HG02870 (cell line): ENCODE results near the gene KIAA1210.
A peak's percentile ranks its signal among the peaks of the same experiment; 100 is the strongest.

Experiments
- ATAC-seq: cut with Tn5 transposase; IDR thresholded peaks from one replicate; pipeline ENCODE4 v1.9.1; 2021; ENCODE audit warnings: mild to moderate bottlenecking, moderate library complexity; ENCODE audit not compliant: unreplicated experiment

Gene KIAA1210

DNA sequence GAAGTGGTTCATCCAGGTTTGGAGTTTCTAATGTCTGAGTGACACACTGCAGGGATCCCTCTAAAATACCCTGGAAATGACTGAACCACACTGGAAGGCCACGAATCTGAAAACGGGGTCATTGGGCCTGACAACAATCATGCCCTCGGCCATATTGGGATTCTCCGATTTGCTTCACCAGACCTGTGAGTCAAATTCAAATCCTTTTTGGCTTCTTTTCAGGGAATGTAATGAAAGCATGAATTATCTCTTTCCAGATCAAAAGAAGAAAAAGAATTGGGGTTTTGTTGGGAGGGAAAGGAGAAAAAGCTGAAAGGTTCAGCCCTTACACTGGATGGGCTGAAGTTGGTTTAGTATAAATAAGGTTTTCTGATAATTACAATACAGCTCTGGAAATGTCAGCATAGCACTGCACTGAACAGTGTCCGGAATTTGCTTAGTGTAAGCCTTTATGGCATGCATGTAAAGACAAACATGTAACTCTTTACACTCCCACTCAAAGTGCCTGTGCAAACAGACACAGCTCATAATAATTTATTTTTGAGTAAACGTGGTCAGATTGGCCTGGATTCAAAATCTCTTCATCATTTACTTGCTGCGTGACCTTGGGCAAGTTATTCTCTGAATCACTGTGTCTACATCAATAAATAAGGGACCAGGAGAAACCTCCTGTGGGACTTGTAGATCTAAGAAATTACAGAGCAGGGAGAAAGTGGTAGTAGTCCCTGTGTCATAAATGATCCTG lies 33.4 kb downstream of the KIAA1210 start:
- no peak for ATAC-seq

DNA sequence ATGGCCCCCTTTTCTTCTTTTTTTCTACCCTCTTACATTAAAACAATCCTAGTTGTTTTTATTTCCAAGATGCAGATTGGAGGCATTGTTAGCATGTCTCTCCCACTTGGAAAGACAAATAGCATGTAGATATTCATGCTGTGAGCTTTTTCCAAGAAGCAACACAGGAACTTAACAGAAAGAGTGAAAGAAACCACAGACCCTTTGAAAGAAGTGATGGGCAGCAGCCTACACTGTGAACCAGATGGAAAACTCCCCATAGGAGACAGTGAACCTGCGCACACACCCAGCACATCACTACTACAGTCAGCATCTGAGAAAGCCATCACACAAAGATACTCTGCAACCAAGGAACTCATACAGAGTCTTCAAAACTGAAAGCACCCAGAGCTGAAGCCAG lies 37.0 kb downstream of the KIAA1210 start:
- ATAC-seq = no peak

DNA sequence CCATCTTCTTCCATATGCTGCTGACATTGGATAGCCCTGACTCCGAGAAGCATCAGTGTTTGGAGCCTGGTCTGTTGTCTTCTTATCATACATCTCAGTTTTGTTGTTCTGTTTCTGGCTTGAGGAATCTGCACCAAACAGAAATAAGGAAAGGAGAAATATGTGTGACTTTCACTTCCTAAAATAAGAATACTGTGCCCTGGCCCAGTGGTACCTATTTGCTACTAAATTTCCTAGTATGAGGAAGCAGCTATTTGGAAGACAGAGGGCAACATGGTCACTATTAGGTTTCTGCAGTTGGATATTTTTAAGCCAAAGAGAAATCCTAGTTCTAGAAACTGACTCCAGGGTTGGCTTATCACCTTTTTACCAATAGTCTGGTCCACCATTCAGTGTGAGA lies 38.0 kb downstream of the KIAA1210 start:
- no peak for ATAC-seq

DNA sequence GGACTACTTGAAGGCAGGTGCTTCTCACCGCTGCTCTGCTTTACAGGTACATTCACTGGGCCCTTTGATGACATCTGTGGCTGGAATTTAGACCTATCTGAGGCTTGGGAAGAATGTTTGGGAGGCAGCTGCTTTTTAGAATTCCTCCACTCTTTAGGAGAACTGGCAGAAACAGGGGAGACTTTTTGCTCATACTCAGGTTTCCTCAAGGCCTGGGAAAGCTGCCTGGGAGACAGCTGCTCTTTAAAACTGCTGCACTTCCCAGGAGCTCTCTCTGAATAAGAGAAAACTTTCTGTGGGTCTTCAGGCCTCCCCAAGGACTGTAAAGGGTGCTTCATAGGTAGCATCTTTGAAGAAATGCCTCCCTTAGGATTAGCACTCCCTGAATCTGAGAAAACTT lies 40.5 kb downstream of the KIAA1210 start:
- ATAC-seq = no peak

DNA sequence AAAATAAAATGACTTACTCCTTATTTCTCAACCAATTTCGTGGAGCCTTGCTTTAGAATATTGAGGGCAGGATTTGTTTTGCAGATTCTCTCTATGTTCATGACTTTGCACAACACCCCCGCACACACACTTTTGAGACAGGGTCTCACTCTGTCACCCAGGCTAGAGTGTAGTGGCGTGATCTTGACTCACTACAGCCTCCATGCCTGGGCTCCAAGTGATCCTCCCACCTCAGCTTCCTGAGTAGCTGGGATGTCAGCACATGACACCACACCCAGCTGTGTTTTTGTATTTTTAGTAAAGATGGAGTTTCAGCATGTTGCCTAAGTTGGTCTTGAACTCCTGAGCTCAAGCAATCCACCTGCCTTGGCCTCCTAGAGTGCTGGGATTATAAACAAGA lies 42.8 kb downstream of the KIAA1210 start:
- no peak for ATAC-seq

DNA sequence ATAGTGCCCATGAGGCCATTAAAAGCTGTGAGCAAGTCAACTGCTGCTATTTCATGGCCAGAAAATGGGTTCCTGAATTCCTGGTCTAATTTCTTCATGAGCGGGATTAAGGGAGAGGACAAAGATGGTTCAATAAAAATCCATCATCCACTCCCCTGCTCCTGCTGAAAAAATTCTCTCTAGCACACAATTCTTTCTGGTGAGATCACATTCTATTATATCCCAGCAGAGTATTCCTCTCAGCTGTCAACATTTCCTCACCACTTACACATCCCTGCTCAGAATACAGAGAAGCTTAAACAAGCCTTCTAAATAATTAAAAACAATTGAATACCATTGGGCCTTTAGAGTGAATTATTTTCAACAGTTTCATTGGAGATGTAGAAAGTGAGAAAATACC lies 45.3 kb downstream of the KIAA1210 start:
- ATAC-seq = no peak

DNA sequence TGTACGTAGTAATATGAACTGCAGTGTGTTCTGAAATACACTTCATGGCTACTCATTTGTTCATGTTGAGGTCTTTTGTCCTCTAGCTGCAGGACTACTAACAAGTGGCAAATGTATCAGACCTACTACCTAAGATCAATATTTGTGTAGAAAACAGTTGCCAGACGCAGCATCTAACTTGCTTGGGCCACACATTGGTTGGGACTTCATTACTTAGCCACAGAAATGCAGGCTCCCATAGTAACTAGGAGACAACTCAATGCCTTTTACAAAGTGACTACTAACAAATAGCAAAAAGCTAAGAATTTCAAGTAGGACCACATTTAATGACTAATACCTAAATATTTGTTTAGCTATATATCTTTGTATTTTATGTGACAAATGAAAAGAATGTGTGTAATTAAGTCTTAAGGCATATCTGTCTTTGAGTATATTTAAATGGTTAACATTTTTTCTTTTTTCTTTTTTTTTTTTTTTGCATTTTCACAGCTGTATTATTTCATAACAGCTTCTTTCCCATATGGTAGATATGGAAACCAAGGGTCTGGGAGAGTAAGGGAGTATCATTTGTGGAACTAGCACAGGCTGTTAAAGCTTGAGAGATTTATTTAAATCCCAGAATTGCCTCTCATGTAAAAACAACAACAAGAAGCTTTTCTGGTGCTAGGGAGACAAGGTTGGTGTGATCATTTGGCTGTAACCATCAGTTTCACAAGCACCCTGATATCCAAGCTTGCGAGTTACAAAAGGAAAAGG lies 52.2 kb downstream of the KIAA1210 start:
- no peak for ATAC-seq

DNA sequence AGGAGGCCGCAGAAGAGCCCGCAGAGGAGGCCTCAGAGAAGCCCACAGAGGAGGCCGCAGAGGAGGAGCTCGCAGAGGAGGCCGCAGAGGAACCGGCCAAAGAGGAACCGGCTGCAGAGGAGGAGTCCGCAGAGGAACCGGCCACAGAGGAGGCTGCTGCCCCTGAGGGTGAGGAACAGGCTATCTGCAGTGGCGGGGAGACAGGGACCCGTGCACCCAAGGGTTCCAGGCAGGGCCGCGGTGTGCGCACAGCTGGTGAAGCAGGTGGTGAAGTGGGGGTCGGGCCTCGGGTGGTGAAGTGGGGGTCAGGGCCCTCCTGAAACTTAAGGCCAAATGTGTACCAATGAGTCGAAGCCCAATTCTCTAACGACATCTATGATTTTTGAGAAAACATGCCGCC lies 53.7 kb downstream of the KIAA1210 start:
- ATAC-seq = no peak

DNA sequence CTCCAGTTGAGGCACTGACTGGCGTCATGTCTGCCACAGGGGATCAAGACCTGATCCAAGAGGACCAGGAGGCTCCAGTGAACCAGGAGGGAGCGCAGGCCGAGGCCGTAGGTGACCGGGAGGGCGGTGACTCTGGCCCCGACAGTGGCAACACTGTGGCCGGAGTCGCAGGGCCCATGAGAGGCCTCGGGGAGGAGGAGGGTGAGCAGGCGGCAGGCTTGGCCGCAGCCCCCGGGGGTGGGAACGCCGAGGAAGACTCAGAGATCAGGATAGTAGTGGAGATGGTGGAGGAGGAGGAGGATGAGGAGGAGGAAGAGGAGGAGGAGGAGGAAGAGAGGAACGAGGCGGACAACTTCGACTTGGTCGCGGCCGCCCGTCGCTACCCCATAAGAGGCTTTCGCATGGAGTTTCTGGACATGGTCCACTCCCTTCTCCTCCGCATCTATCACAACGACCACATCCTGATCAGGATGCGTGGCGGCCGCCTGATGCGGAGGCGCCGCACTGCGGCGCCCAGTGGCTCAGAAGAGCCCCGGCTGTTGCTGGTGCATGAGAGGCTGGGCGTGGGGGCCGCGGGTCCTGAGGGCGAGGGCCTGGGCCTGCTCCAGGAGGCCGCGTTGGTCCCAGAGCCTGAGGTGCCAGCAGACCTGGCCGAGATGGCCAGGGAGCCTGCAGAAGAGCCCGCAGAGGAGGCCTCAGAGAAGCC lies 54.3 kb downstream of the KIAA1210 start:
- ATAC-seq = no peak

DNA sequence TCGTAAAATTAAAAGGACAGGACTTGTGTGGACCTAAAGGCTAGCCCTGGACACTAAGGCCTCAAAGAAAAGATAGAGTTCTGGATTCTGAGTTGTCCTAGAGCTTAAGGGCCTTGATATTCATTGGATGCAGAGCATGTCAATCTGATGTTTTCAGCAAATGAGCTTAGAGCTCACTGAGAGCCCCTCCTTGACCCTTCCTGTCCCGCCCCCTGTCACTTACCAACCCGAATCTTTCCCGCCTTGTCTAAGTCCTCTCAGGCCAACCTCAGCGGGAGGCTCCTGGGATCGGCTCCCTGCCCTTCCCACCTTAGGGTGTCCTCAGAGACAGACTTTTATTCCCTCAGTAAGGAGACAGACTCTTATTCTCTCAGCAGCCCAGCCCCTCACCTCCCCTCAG lies 54.9 kb downstream of the KIAA1210 start, which contains the start of gene CT47C1:
Gene CT47C1, plus strand, starts transcription at position 250 of the 400 bp plus-strand sequence. CDS start 233 bp downstream, outside the sequence.
- ATAC-seq = no peak

DNA sequence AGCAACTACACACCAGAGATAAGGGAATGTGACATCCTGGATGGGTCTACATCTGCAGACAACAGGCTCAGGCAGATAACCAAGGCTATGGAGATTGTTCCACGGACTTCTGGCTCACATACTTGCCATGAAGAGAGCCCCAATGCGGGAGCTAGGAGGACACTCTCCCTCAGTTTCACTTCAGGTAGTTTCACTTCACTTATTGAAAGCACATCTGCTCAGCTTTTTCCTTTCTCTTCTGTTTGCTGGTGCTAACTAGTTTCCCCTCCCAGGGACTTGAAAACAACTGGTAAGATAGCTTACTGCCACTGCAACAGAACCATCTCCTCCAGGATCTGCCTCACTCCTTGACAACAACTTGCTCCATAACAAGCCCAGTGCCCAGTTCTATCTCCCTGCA lies 56.2 kb downstream of the KIAA1210 start:
- ATAC-seq = peak; percentile 63

DNA sequence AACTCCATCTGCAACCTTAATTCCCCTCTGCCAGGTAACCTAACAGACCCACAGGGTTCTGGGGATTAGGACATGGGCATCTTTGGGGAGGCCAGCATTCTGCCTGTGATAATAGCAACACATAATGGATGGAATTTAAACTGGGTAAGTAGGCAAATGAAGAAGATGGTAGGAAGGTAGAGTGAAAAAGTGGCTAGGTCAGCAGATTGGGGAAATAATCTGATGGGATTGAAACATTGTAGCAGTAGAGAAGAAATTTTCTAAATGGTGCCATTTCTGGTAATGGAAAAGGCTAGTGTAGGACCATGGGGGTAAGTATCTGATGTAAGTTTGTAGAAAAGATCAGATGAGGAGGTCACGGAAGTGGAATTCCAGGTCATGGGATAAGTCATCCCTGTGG lies 57.9 kb downstream of the KIAA1210 start:
- ATAC-seq = no peak

DNA sequence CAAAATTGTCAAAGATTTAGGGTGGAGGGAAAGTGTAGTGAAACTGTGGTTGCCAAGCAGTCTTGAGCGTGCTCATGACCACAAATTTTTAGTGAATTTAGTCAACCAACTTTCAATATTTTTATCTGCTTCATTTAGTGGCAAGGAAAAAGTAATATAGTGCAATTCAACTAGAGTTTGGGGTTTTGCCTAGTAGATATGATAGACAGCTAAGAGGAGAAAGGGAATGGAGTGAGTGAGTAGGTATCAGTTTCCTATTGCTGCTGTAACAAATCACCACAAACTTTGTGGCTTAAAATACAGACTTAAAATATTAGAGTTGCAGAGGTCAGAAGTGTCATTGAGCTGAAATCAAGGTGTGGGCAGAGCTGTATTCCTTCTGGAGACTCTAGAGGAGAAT lies 58.5 kb downstream of the KIAA1210 start:
- no peak for ATAC-seq

DNA sequence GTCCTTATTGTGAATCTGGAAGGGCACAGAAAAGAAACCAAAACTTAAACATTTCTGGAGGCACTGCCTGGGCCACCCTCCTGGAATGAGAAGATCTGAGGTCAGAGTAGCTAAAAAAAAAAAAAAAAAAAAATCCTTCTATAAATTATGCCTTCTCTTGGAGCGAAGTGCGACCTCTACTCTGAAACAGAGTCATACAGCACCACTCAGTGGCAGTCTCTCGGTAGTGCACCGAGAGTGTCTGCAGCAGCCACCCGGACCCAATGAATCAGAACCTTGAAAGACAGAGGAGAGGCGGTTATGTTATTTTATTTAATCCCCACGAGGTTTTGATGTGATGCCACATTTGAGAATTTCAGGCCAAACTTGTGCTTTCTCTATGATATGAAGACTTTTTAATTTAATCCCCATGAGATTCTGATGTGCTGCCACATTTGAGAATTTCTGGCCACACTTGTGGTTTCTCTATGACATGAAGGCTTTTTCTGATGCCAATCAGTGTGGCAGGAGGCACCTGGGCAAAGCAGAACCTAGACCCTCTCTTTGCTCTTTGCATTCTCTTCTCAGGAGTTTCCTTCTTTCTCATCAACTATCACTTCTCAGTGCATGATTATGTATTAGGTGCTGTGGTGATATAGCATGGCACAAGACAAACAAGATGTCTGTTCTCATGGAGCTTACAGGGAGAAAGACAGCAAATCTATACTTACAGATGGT lies 60.4 kb downstream of the KIAA1210 start:
- ATAC-seq = peak; percentile 43

DNA sequence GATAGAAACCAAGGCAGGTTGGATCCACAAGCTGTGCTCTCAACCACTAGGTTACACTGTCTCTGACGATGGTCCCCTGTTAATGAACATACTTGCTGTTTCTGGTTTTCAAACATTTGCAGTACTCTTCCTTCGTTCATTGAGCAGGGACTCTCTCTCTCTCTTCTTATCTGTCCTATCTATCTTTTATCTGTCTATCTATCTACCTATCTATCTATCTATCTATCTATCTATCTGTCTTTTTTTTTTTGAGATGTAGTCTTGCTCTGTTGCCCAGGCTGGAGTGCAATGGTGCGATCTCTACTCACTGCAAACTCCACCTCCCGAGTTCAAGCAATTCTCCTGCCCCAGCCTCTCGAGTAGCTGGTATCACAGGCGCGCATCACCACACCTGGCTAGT lies 64.2 kb downstream of the KIAA1210 start:
- no peak for ATAC-seq

DNA sequence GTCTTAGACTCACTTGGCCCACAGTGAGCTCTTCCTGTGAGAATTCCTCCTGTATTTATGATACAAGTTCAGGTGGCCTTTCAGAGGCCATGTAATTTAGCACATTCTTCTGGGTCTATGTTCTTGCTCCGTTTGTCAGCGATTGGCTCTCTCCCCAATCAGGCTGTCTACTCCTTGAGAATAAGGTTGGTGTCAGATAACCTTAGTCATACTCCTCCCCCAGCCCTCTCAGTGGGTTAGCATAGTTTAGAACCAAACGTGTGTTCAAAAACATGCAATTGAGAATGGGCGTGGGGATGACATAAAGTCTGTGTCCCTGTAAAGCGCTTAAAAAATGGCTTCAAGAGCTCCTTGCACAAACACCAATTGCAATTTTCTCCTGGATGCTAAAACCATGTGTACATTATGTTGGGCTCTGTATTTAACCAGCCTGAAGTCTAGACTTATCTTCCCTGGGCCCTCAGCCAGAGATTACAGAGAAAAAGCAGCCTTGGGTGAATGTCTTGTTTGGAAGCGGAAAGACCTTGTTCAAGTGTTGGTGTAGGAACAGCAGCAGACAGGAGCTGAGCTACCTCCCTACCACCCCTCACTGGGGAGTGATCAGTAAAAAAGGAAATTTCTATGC lies 64.8 kb downstream of the KIAA1210 start:
- no peak for ATAC-seq

DNA sequence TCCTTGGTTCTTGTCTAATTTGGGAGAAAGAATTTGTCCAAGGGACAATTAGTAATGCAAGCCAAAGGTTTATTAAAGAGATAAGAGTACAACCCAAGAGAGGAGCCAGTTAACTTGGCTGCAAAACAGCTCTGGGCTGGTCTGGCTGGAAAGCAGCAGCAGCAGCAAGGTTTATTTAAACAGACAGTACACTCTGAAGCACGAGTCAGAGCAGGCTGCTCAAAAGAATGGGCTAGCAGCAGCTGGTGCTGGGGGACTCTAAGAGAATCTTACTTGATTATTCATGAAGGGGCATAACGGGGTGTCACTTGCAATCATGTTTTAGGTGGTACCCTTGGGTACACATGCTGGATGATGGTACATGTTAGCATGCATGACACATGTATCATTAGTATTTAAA lies 71.9 kb downstream of the KIAA1210 start:
- ATAC-seq = no peak

DNA sequence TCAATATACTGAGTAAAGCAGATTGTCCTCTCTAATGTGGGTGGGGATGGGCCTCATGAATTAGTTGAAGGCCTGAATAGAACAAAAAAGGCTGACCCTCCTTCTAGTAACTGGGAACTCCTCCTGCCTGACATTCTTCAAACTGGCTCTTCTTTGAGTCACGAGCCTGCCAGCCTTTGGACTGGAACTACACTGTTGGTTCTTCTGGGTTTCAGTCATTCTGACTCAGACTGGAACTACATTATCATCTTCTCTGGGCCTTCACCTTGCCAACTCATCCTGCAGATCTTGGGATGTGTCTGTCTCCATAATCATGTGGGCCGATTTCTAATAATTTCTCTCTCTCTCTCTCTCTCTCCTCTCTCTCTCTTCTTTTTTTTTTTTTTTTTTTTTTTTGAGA lies 81.7 kb downstream of the KIAA1210 start:
- ATAC-seq = no peak

DNA sequence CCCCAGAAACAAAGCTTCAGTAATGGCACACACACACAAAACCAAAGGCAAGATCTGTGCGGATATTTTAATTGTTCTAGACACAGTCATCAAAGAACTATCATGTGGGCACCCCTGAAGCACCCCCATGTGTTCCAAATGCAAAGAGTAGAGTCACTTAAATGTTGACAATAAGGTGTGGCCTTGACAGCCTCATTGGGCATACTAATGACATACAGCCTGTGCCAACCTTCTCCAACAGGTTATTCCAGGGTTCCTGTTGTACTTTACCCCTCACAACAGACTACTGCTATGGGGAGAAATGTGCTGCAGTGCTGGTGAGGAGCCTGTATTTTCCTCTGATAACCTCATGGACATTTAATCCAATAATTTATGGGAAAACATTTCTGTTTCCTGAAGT lies 84.6 kb downstream of the KIAA1210 start:
- ATAC-seq = no peak

DNA sequence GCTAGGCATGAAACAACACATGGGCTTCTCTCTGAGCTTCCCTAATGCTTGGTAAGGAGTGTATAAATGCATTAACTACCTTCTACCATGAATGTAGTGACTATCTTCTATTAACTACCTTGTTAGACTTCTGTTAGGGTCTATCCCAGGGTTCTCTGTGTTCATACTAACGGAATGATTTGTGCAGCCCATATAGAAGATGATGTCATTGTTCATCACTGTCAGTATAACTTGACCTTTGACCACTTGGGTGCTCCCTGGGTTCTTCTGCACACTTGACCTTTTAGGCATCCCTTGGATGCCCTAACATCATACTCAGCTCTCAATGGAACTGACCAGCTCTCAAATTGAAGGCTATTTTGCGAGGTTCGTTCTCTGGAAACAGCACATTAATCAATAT lies 85.6 kb downstream of the KIAA1210 start:
- no peak for ATAC-seq

DNA sequence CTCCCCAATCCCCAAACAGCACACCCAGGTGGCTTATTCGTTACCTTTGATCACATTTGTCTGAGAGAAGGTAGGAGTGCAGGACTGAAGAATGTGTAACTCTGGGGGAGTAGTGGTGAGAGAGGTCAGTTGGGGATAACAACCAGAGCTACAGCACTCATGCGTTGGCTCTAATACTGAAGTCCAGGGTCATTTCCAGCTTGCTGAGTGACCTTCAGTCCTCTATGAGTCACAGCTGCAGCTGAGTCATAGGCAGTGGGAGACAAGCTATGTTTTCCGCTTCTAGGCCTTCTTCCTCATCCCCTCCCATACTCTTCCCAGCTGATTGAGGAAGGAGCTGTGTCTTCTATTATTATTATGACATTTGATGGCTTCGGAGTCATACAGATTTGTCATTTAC lies 86.4 kb downstream of the KIAA1210 start:
- no peak for ATAC-seq
